Psoas muscle (tissue), 8 donors: ENCODE data around the gene HOXB1. TPM values are rescaled to one million over a fixed set of nuclear protein-coding genes. Genes with fewer than 3 reads are reported as not detected.

Experiments used
- ATAC-seq, 4 donors: fragments of 200-7000 bp; cut with Tn5 transposase; one replicate each; pipeline ENCODE4 v1.9.1; 2020; ENCODE audit warnings: moderate library complexity in 3 of 4, mild to moderate bottlenecking in 2 of 4
- DNase-seq, 2 donors: peaks; one replicate each; pipeline ENCODE4 v3.0.0-alpha.2; 2020
- H3K27ac ChIP-seq: fragments of 200-600 bp; one replicate; pipeline ENCODE4 v1.8.0; 2022
- H3K27me3 ChIP-seq, 3 donors: fragments of 200-600 bp in 1 of 3; one replicate each; pipeline versions ENCODE4 v1.6.1 to v1.8.0; 2013 to 2022; ENCODE audit warnings: low read length in 2 of 3, mild to moderate bottlenecking in 2 of 3, moderate library complexity in 1 of 3; ENCODE audit not compliant: insufficient read depth in 3 of 3
- H3K36me3 ChIP-seq, 2 donors: fragments of 200-600 bp in 1 of 2; one replicate each; pipeline versions ENCODE4 v1.6.1 to v1.8.0; 2013 to 2022; ENCODE audit warnings: low read depth in 1 of 2, mild to moderate bottlenecking in 1 of 2, moderate library complexity in 1 of 2; ENCODE audit not compliant: insufficient read depth in 1 of 2
- H3K4me1 ChIP-seq: fragments of 200-600 bp; one replicate; pipeline ENCODE4 v1.8.0; 2022
- H3K4me3 ChIP-seq: fragments of 200-600 bp; one replicate; pipeline ENCODE4 v1.8.0; 2022; ENCODE audit warnings: mild to moderate bottlenecking
- H3K9me3 ChIP-seq: fragments of 200-600 bp; one replicate; pipeline ENCODE4 v1.8.0; 2022
- WGBS, 3 donors: extraction: QIAGEN DNeasy Blood & Tissue Kit; methylation state at CpG; one replicate each; pipeline versions ENCODE4 v1.1.6 to v1.1.7; 2013; 5-methylcytosine and 5-hydroxymethylcytosine counted together
- intact Hi-C, 2 donors: fragments of 100-400 bp; cut with DNase I; formaldehyde crosslinking; loops; one replicate each; pipeline versions ENCODE4 v1.11.0 to v1.14.2; 2022
- polyA plus RNA-seq, 3 donors: library from polyadenylated mRNA; stranded (reverse); fragments of 200-250 nt; gene quantifications; one replicate each; pipeline ENCODE4 v1.2.3, GENCODE V29; 2013
- total RNA-seq, 4 donors: library from RNA; stranded (reverse); fragmentation: NEBNext Ultra II Directional in 2 of 4; extraction: Animal tissue kit (Norgen Biotek cat#: 25700) in 2 of 4; gene quantifications; one replicate each; pipeline versions ENCODE4 v1.2.1 to v1.2.4, GENCODE V29; 2021 to 2023
- TF ChIP-seq, protein P1 (sequence below): fragments of 200-600 bp; IDR thresholded peaks from one replicate; pipeline ENCODE4 v1.8.0; 2022; ENCODE audit warnings: antibody characterized with exemption
- donor health status: healthy with polysubstance abuse.
- donor health status: DM: no; HTN: no; CAD: no; lungs with moderate emphysema.
- donor health status: Bipolar disorder and iron deficiency.
- donor health status: healthy.
- donor health status: DM: yes; HTN: yes; CAD: no.
- donor health status: DM: no; HTN: no; CAD: no.
- donor health status: DM: no; HTN: no; CAD: no.
- donor health status: DM: yes; HTN: yes; CAD: no.

Gene HOXB1
- total and polyA plus RNA-seq, 7 donors, result not detected

DNA sequence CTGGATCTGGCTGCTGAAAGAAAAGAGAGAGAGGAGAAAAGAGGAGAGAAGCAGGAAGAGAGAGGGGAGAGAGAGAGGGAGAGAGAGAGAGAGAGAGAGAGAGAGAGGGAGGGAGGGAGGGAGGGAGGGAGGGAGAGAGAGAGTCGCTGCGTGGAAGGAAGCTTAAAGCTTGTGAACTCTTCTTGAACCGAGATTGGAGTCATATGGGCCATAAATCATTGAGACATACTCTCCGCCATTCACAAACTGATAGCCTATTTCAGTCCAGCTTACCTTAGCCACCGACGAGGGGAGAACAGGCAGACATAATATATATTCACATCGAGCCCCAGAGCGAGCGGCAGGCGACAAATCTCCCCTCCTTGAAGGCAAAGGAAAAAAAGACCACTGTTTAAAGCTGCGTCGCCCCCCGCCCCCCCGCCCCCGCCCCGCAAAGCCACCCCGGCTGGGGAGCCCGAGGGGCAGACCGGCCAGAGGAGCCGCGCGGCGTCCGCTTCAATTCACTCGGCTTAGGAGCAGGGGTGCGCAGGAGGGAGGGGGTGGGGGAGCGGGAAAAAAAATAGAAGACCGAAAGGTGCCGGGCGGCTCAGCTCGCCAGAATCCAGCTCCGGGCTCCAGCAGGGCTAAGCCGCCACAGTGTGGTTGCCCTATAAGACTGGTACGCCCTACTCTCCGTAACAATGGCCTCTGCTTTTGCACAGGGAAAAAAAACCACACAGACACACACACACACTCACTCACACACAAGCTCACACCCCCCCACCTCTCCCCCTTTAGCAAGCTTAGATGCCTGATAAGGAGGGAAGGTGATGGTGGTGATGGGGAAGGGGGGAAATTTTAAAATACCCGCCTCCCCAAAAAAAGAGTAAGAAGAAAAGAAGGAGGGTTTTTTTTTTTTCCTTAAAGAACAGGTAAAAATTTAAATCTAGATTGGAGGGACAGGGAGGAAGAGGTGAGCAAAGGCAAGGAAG lies 24.7 kb upstream of the HOXB1 start:
- intact Hi-C loops, result no loop called here
- WGBS, 3 donors, result 21 to 26% (median 24%) methylated on average over 30 to 36 of the region's 36 CpGs
- DNase-seq, result no peak
- Histone ChIP-seq H3K27me3 (peaks cover 0 to 6% (median 2%) of the 10 kb centered on the region in 3 donors), H3K27ac (peak overlapping the region; percentile 73), H3K9me3 (no peaks in the 10 kb centered on the region), H3K4me1 (peaks cover 6% of the 10 kb centered on the region), H3K4me3 (peak overlapping the region; percentile 64), H3K36me3 (peaks cover 0 to 3% of the 10 kb centered on the region in 2 donors)
- ATAC-seq, result peak; percentile 60 to 81 (median 78)
- TF ChIP-seq, protein P1, sequence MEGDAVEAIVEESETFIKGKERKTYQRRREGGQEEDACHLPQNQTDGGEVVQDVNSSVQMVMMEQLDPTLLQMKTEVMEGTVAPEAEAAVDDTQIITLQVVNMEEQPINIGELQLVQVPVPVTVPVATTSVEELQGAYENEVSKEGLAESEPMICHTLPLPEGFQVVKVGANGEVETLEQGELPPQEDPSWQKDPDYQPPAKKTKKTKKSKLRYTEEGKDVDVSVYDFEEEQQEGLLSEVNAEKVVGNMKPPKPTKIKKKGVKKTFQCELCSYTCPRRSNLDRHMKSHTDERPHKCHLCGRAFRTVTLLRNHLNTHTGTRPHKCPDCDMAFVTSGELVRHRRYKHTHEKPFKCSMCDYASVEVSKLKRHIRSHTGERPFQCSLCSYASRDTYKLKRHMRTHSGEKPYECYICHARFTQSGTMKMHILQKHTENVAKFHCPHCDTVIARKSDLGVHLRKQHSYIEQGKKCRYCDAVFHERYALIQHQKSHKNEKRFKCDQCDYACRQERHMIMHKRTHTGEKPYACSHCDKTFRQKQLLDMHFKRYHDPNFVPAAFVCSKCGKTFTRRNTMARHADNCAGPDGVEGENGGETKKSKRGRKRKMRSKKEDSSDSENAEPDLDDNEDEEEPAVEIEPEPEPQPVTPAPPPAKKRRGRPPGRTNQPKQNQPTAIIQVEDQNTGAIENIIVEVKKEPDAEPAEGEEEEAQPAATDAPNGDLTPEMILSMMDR, result no peak

DNA sequence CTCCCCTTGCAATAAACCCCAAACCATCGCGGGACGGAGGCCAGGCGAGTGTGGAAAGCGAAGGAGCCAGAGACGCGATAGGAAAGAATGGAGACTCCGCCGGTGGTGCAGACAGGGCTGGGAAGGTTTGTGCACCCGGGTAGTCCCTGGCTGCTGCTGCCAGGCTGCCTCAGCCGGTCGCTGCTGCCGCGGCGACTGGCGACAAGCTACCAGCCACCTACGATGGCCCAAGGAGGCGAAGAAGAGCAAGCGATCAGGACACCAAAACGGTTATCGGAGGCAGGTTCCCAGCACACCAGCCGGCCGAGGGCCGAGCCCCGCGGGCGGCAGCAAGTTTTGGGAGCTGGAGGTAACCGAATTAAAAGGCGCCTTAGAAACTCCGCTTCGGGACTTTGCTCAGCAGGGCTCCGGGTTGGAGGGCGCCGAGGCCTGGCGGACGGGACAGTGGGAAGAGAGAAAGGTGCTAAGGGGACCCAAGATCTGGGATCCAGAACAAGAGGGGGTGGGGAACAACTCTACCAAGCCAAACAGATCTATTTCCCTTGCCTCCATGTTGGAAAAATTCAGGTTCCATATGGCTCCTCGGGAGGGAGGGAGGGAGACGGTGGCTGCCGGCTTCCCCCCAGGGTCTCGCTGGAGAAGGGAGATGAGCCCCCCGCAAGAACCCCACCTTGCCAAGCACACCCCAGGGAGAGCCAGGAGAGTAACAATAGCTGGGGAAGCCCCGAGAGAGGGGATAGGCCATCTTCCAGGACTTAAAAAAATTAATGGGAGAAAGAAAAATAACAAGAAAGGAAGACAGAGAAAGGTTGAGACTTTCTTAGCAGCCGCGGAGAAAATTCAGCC lies 23.8 kb upstream of the HOXB1 start:
- peaks cover 0 to 8% (median 2%) of the 10 kb centered on the region in 3 donors for H3K27me3 ChIP-seq
- ATAC-seq (peak in 2 of 4 donors; percentile 20 to 41), DNase-seq (no peak)
- no peaks in the 10 kb centered on the region for H3K9me3 ChIP-seq
- peak overlapping the region; percentile 73 for H3K27ac ChIP-seq
- H3K36me3 ChIP-seq, result peaks cover 0 to 8% of the 10 kb centered on the region in 2 donors
- peaks cover 6% of the 10 kb centered on the region for H3K4me1 ChIP-seq
- H3K4me3 ChIP-seq, result peak overlapping the region; percentile 64
- TF ChIP-seq, protein P1, result no peak
- 50 to 56% (median 52%) methylated on average over 40 to 44 of the region's 44 CpGs for whole genome bisulfite sequencing, 3 donors
- intact Hi-C loops, result no loop called here

DNA sequence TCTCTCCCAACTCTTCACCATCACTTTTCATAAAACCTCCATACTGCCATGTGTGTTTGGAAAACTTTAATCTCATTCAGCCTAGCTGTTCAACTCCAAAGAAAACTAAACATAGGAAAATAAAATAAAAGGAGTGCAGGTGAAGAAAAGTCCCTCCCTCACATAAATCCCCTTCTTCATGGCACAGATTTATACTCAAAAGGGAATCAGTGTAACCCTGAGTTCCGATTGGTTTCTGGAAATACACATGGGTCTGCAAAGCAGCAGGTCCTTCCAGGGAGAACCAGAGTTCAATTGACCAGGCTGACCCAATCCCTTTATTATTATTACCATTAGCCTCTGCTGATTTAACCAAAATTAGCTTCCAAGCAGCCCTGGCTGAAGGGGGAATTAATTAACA lies 23.0 kb upstream of the HOXB1 start:
- Histone ChIP-seq H3K9me3 (no peaks in the 10 kb centered on the region), H3K36me3 (peaks cover 0 to 8% of the 10 kb centered on the region in 2 donors), H3K4me1 (peaks cover 6% of the 10 kb centered on the region), H3K27ac (no peak overlapping the region), H3K4me3 (peak overlapping the region; percentile 64), H3K27me3 (peaks cover 0 to 8% (median 2%) of the 10 kb centered on the region in 3 donors)
- DNase-seq (no peak), ATAC-seq (no peak)
- TF ChIP-seq, protein P1, result no peak
- 76 to 96% (median 82%) methylated on average over 1 of the region's 1 CpG for WGBS, 3 donors
- intact Hi-C loops, result no loop called here

DNA sequence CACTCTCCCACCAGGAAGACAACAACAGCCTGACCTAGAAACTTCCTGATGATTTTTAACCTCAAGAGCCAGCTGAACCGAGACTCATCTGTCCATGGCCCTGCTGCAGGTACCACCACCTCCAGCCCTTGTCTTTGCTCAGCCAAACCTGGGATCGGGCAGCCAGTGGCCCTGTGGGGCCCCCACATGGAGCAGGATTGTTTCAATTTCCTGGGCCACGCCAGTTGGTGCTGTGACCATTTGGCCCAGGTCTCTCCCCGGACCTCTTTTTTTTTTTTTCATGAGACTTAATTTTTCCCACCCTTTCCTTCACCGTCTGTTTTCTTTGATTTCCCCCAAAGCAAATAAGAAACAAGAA lies 22.4 kb upstream of the HOXB1 start:
- intact Hi-C loops, result no loop called here

More for the DNA sequence above, 22.4 kb upstream of the HOXB1 start:
- H3K4me3 ChIP-seq, result no peak overlapping the region
- no peak for ATAC-seq
- TF ChIP-seq, protein P1, result no peak
- no peaks in the 10 kb centered on the region for H3K9me3 ChIP-seq
- 65 to 83% (median 78%) methylated on average over 5 of the region's 5 CpGs for WGBS, 3 donors
- H3K4me1 ChIP-seq, result peaks cover 6% of the 10 kb centered on the region
- H3K27ac ChIP-seq, result no peak overlapping the region
- DNase-seq, result no peak
- H3K27me3 ChIP-seq, result peaks cover 0 to 8% (median 2%) of the 10 kb centered on the region in 3 donors
- peaks cover 0 to 8% of the 10 kb centered on the region in 2 donors for H3K36me3 ChIP-seq
